ENCODE data around the gene MYO7B. TPM values are rescaled to one million over a fixed set of nuclear protein-coding genes. Genes with fewer than 3 reads are reported as not detected.

Gene MYO7B
- polyA plus RNA-seq, 1 of the 3 experiments (the other 2 are of a cell fraction): 0.08 TPM

- TF ChIP-seq FOXM1 (IDR thresholded peaks at IDR 0.05; ENCODE audit: low read depth) (no peak), GABPA (IDR thresholded peaks at IDR 0.05; ENCODE audit: low read depth) (no peak), JUND (IDR thresholded peaks at IDR 0.05) (no peak)
Observed at GRCh38 chr2:127593228-127594115, 58.0 kb downstream of the MYO7B start (continued).

GRCh38 chr2:127594116-127594591 lies 58.7 kb downstream of the MYO7B start:
- Histone ChIP-seq H3F3A (replicated peaks; ENCODE audit: insufficient read depth) (peaks cover 4% of the 10 kb centered on the region), H3K9me2 (no peaks in the 10 kb centered on the region), H3K4me1 (ENCODE audit: control insufficient read depth in 1 of 2, insufficient read depth in 2 of 2, low read depth in 1 of 2, low read length in 1 of 2) (no peaks in the 10 kb centered on the region), H3K36me3 (replicated peaks in 1 of 2; ENCODE audit: control insufficient read depth in 1 of 2, insufficient read depth in 2 of 2, low read length in 1 of 2) (no peaks in the 10 kb centered on the region), H2AFZ (ENCODE audit: low read depth) (no peak overlapping the region), H3K9ac (no peak overlapping the region), H4K20me1 (ENCODE audit: insufficient read depth) (no peaks in the 10 kb centered on the region), H3K27ac (ENCODE audit: low read depth in 2 of 2, low read length in 1 of 2) (no peak overlapping the region), H3K79me2 (ENCODE audit: insufficient read depth) (no peaks in the 10 kb centered on the region), H3K4me3 (ENCODE audit: low read depth in 2 of 2, low read length in 1 of 2) (no peak overlapping the region), H3K9me3 (no peaks in the 10 kb centered on the region), H3K27me3 (ENCODE audit: insufficient read depth) (no peaks in the 10 kb centered on the region), H3K4me2 (no peak overlapping the region)
- ChIA-PET POLR2A (no interaction called here), CTCF (interaction anchor here (0.6 kb wide), 1 partner anchor 94 kb away, joined by 3 read pairs; no protein-coding TSS in a partner anchor)
- TF ChIP-seq ELF1 (IDR thresholded peaks at IDR 0.05) (no peak), GABPA (IDR thresholded peaks at IDR 0.05; ENCODE audit: low read depth) (no peak), RXRA (IDR thresholded peaks at IDR 0.05; ENCODE audit: borderline replicate concordance, low read depth) (no peak), MAX (IDR thresholded peaks at IDR 0.05; ENCODE audit: low read depth) (no peak), RFX5 (IDR thresholded peaks at IDR 0.05; ENCODE audit: low read length) (no peak), FOXM1 (IDR thresholded peaks at IDR 0.05; ENCODE audit: low read depth) (no peak), USF1 (IDR thresholded peaks at IDR 0.05; ENCODE audit: borderline replicate concordance, low read depth) (no peak)
- DNase-seq: no peak
- 83% methylated on average over 8 of the region's 10 CpGs for WGBS (ENCODE audit: low lambda C conversion rate)

- Histone ChIP-seq H3K27me3 (ENCODE audit: insufficient read depth) (no peaks in the 10 kb centered on the region), H2AFZ (ENCODE audit: low read depth) (no peak overlapping the region), H3K4me1 (ENCODE audit: control insufficient read depth in 1 of 2, insufficient read depth in 2 of 2, low read depth in 1 of 2, low read length in 1 of 2) (no peaks in the 10 kb centered on the region), H3K79me2 (ENCODE audit: insufficient read depth) (no peaks in the 10 kb centered on the region), H3K27ac (ENCODE audit: low read depth in 2 of 2, low read length in 1 of 2) (no peak overlapping the region), H3K4me3 (ENCODE audit: low read depth in 2 of 2, low read length in 1 of 2) (no peak overlapping the region), H3F3A (replicated peaks; ENCODE audit: insufficient read depth) (peaks cover 11% of the 10 kb centered on the region), H3K4me2 (no peak overlapping the region), H3K9me2 (no peaks in the 10 kb centered on the region), H3K9me3 (no peaks in the 10 kb centered on the region), H3K36me3 (replicated peaks in 1 of 2; ENCODE audit: control insufficient read depth in 1 of 2, insufficient read depth in 2 of 2, low read length in 1 of 2) (no peaks in the 10 kb centered on the region), H4K20me1 (ENCODE audit: insufficient read depth) (no peaks in the 10 kb centered on the region), H3K9ac (no peak overlapping the region)
- DNase-seq: no peak
- no peak for TF ChIP-seq YY1 (IDR thresholded peaks at IDR 0.05; ENCODE audit: low read depth)
- TF ChIP-seq TCF12 (IDR thresholded peaks at IDR 0.05): no peak
- TF ChIP-seq USF2 (IDR thresholded peaks at IDR 0.05; ENCODE audit: borderline replicate concordance, low read depth, low read length): no peak
- no peak for TF ChIP-seq REST (IDR thresholded peaks at IDR 0.05; ENCODE audit: low read depth, low read length)
- TF ChIP-seq GATA2 (CRISPR knock-in tag; IDR thresholded peaks at IDR 0.05): no peak
- no peak for TF ChIP-seq NRF1 (IDR thresholded peaks at IDR 0.05; ENCODE audit: low read depth, low read length)
- TF ChIP-seq FOXM1 (IDR thresholded peaks at IDR 0.05; ENCODE audit: low read depth): no peak
- TF ChIP-seq TAF1 (IDR thresholded peaks at IDR 0.05; ENCODE audit: borderline replicate concordance, low read depth, low read length): no peak
- ChIA-PET POLR2A (no interaction called here), CTCF (no interaction called here)
- 79% methylated on average over 12 of the region's 14 CpGs for WGBS (ENCODE audit: low lambda C conversion rate)
Observed at GRCh38 chr2:127596311-127597045, 61.0 kb downstream of the MYO7B start.
